HCT116 (cell line): ENCODE results near the gene RINL. TPM values are rescaled to one million over a fixed set of nuclear protein-coding genes. Genes with fewer than 3 reads are reported as not detected.
"Not testable (repeated sequence)": the region's sequence is repeated elsewhere in the genome, so short reads cannot be mapped to it uniquely, and the experiment has no call there.

ENCODE experiments used
- ATAC-seq: fragments of 200-7000 bp; cut with Tn5 transposase; 2 replicates; pipeline ENCODE4 v1.9.1; 2020; ENCODE audit warnings: mild to moderate bottlenecking, moderate library complexity
- BruUV-seq: library from RNA; stranded (reverse); fragments of 400-500 nt; replicated peaks from 2 replicates; lab custom pipeline; 2021; lab: Mats Ljungman, UMichigan
- CTCF ChIA-PET: fragments of 300-600 bp; sonication (Branson Sonifier 250); formaldehyde crosslinking; loops from one replicate; lab custom pipeline; 2021; ENCODE audit warnings: antibody characterized with exemption; lab: Charles Lee
- POLR2A ChIA-PET: fragments of 300-600, 350-600 bp; sonication (Branson Sonifier 250); formaldehyde crosslinking; loops from one replicate; lab custom pipeline; 2021; ENCODE audit warnings: antibody characterized with exemption; lab: Charles Lee
- RAD21 ChIA-PET, 2 experiments: fragments of 300-600 bp; sonication (Branson Sonifier 250); formaldehyde crosslinking; loops; one replicate each; lab custom pipeline; 2023; ENCODE audit warnings: low total read pairs in 2 of 2; ENCODE audit not compliant: uncharacterized antibody in 2 of 2, unreplicated experiment in 2 of 2, low non-redundant PET in 1 of 2; lab: Charles Lee
- DNase-seq: peaks from one replicate; pipeline ENCODE4 v3.0.0-alpha.2; 2010; ENCODE audit warnings: low read depth, low spot score
- H2AFZ ChIP-seq: fragments of 200-600 bp; shearing (Covaris generic), sonication (generic); 2 replicates; pipeline ENCODE4 v1.6.1; 2017; ENCODE audit warnings: low read depth, mixed run types, mixed read lengths, antibody characterized with exemption, low read length; ENCODE audit not compliant: poor library complexity, severe bottlenecking
- H3K27ac ChIP-seq: 2 replicates; pipeline ENCODE4 v1.5.1; 2012; ENCODE audit warnings: low read depth, low read length
- H3K27me3 ChIP-seq: fragments of 200-600 bp; sonication (generic); 2 replicates; pipeline ENCODE4 v1.6.1; 2016; ENCODE audit warnings: mixed run types, low read length, mixed read lengths; ENCODE audit not compliant: insufficient read depth
- H3K36me3 ChIP-seq, 2 experiments: fragments of 200-500 bp in 1 of 2; fragments of 200-600 bp in 1 of 2; sonication (Bioruptor generic) in 1 of 2; sonication (generic) in 1 of 2; 2 replicates each; pipeline versions ENCODE4 v1.5.1 to v1.6.1; 2014 to 2016; ENCODE audit warnings: low read length in 2 of 2, inconsistent platforms in 1 of 2, mixed read lengths in 1 of 2, mixed run types in 1 of 2; ENCODE audit not compliant: insufficient read depth in 2 of 2, control insufficient read depth in 1 of 2
- H3K4me1 ChIP-seq, 2 experiments: fragments of 200-600 bp in 1 of 2; sonication (generic) in 1 of 2; 2 replicates each; pipeline versions ENCODE4 v1.5.1 to v1.6.1; 2012 to 2017; ENCODE audit warnings: low read length in 2 of 2, inconsistent platforms in 1 of 2, mild to moderate bottlenecking in 1 of 2, mixed read lengths in 1 of 2, mixed run types in 1 of 2, moderate library complexity in 1 of 2; ENCODE audit not compliant: insufficient read depth in 2 of 2, control insufficient read depth in 1 of 2
- H3K4me2 ChIP-seq: fragments of 200-600 bp; sonication (generic); 2 replicates; pipeline ENCODE4 v1.6.1; 2017; ENCODE audit warnings: mixed run types, low read length, mixed read lengths
- H3K4me3 ChIP-seq, 2 experiments: fragments of 200-600 bp in 1 of 2; sonication (generic) in 1 of 2; replicated peaks in 1 of 2; 2 replicates each; pipeline ENCODE4 v1.5.1; 2011 to 2016; ENCODE audit warnings: low read length in 2 of 2, control low read depth in 1 of 2, low read depth in 1 of 2, mild to moderate bottlenecking in 1 of 2, mixed read lengths in 1 of 2, mixed run types in 1 of 2
- H3K79me2 ChIP-seq: fragments of 200-600 bp; sonication (generic); 2 replicates; pipeline ENCODE4 v1.6.1; 2017; ENCODE audit warnings: mild to moderate bottlenecking, mixed run types, low read length, moderate library complexity, mixed read lengths; ENCODE audit not compliant: insufficient read depth
- H3K9ac ChIP-seq: fragments of 200-600 bp; sonication (generic); 2 replicates; pipeline ENCODE4 v1.6.1; 2016; ENCODE audit warnings: low read length, mixed read lengths
- H3K9me2 ChIP-seq: fragments of 200-600 bp; sonication (generic), shearing (Covaris generic); 2 replicates; pipeline ENCODE4 v1.6.1; 2017; ENCODE audit warnings: mixed run types, mild to moderate bottlenecking, moderate library complexity; ENCODE audit not compliant: insufficient read depth
- H3K9me3 ChIP-seq, 2 experiments: fragments of 200-500 bp in 1 of 2; fragments of 200-600 bp in 1 of 2; sonication (Bioruptor generic) in 1 of 2; sonication (generic) in 1 of 2; 2 replicates each; pipeline ENCODE4 v1.6.1; 2014 to 2017; ENCODE audit warnings: low read length in 2 of 2, mixed read lengths in 2 of 2, inconsistent platforms in 1 of 2, low read depth in 1 of 2, mild to moderate bottlenecking in 1 of 2, mixed run types in 1 of 2, moderate library complexity in 1 of 2; ENCODE audit not compliant: control insufficient read depth in 1 of 2, insufficient read depth in 1 of 2
- H4K20me1 ChIP-seq: fragments of 200-600 bp; sonication (generic), shearing (Covaris generic); 2 replicates; pipeline ENCODE4 v1.6.1; 2017; ENCODE audit warnings: mixed run types, mild to moderate bottlenecking, moderate library complexity; ENCODE audit not compliant: insufficient read depth
- CBX3 ChIP-seq: IDR thresholded peaks from 2 replicates; pipeline ENCODE4 v1.6.1; 2012; ENCODE audit warnings: low read depth
- CEBPB ChIP-seq: IDR thresholded peaks from 2 replicates; pipeline ENCODE4 v1.6.1; 2012; ENCODE audit warnings: low read depth
- SP1 ChIP-seq: IDR thresholded peaks from 2 replicates; pipeline ENCODE4 v1.6.1; 2012; ENCODE audit warnings: low read depth
- intact Hi-C: fragments of 100-400 bp; cut with micrococcal nuclease; formaldehyde crosslinking; loops from 2 replicates; pipeline ENCODE4 v1.10.0; 2022
- total RNA-seq: library from RNA; stranded (reverse); gene quantifications from one replicate; pipeline ENCODE4 v1.2.1, GENCODE V29; 2021; ENCODE audit not compliant: unreplicated experiment
- TF ChIP-seq, protein P1 (sequence below), 3 experiments: fragments of 200-600 bp in 1 of 3; sonication (generic) in 1 of 3; IDR thresholded peaks in 2 of 3; conservative IDR thresholded peaks in 1 of 3; 2 replicates each; pipeline ENCODE4 v1.5.1; 2012 to 2017; ENCODE audit warnings: low read depth in 2 of 3, low read length in 2 of 3, antibody characterized with exemption in 1 of 3, borderline replicate concordance in 1 of 3, control low read depth in 1 of 3, mild to moderate bottlenecking in 1 of 3, mixed read lengths in 1 of 3, mixed run types in 1 of 3, moderate library complexity in 1 of 3; ENCODE audit not compliant: insufficient read depth in 1 of 3

RINL gene
- total RNA-seq, 1 experiment from 2014 or later: 28.6 TPM

DNA sequence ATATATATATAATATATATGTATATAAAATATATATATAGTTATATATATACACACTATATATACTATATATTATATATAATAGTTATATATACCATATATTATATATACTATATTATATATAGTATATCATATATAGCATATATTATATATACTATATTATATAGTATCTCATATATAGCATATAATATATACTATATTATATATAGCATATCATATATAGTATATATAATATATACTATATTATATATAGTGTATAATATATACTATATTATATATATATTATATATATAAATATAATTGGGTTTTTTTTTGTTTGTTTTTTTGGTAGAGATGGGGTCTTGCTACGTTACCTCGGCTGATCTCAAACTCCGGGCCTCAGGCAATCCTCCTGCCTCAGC is 16.7 kb downstream of the RINL start:
- ChIA-PET POLR2A (interaction anchor here (0.9 to 1.4 kb wide), 2 partner anchors 9 to 12 kb away, joined by 3 to 6 read pairs; no protein-coding TSS in a partner anchor), RAD21 (no interaction called here), CTCF (no interaction called here)
- ATAC-seq: no peak
- Histone ChIP-seq H3K27me3 (no peaks in the 10 kb centered on the region), H3K9ac (no peak overlapping the region), H3K4me1 (peaks cover 3 to 20% of the 10 kb centered on the region in 2 experiments; a peak in 3 of 4 replicates), H3K4me2 (no peak overlapping the region), H4K20me1 (no peaks in the 10 kb centered on the region), H2AFZ (no peak overlapping the region), H3K4me3 (no peak overlapping the region), H3K9me2 (no peaks in the 10 kb centered on the region), H3K27ac (no peak overlapping the region), H3K9me3 (no peaks in the 10 kb centered on the region), H3K36me3 (no peaks in the 10 kb centered on the region), H3K79me2 (no peaks in the 10 kb centered on the region)
- intact Hi-C loops: no loop called here
- no peak for DNase-seq
- no TSS peak for BruUV-seq
- TF ChIP-seq CBX3 (no peak), SP1 (no peak), CEBPB (no peak)
- TF ChIP-seq, protein P1, sequence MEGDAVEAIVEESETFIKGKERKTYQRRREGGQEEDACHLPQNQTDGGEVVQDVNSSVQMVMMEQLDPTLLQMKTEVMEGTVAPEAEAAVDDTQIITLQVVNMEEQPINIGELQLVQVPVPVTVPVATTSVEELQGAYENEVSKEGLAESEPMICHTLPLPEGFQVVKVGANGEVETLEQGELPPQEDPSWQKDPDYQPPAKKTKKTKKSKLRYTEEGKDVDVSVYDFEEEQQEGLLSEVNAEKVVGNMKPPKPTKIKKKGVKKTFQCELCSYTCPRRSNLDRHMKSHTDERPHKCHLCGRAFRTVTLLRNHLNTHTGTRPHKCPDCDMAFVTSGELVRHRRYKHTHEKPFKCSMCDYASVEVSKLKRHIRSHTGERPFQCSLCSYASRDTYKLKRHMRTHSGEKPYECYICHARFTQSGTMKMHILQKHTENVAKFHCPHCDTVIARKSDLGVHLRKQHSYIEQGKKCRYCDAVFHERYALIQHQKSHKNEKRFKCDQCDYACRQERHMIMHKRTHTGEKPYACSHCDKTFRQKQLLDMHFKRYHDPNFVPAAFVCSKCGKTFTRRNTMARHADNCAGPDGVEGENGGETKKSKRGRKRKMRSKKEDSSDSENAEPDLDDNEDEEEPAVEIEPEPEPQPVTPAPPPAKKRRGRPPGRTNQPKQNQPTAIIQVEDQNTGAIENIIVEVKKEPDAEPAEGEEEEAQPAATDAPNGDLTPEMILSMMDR (IDR thresholded peaks at IDR 0.05 in 2 of 3, conservative IDR thresholded peaks at IDR 0.05 in 1 of 3; ENCODE audit: borderline replicate concordance in 1 of 3, insufficient read depth in 1 of 3, low read depth in 2 of 3, low read length in 2 of 3): no peak

DNA sequence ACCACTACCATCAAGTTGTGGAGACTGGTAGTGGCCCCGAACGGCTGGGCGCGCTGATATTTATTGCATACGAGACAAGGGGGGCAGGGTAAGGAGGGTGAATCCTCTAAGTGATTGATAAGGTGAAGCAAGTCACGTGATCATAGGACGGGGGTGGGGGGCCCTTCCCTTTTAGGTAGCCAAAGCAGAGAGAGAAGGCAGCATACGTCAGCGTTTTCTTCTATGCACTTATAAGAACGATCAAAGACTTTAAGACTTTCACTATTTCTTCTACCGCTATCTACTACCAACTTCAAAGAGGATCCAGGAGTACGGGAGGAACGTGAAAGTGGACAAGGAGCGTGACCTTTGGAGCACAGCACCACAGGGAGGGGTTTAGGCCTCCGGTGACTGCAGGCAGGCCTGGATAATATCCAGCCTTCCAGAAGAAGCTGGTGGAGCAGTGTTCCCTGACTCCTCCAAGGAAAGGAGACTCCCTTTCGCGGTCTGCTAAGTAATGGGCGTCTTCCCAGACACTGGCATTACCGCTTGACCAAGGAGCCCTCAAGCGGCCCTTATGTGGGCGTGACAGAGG is 18.4 kb downstream of the RINL start:
- H3K9me3 ChIP-seq, DNase-seq, ATAC-seq, CTCF ChIA-PET, H3K9me2 ChIP-seq, H3K4me2 ChIP-seq, intact Hi-C loops, RAD21 ChIA-PET, BruUV-seq, H3K4me1 ChIP-seq, H3K36me3 ChIP-seq, H4K20me1 ChIP-seq, H3K27me3 ChIP-seq, H3K27ac ChIP-seq, H2AFZ ChIP-seq, H3K9ac ChIP-seq, H3K4me3 ChIP-seq, POLR2A ChIA-PET, H3K79me2 ChIP-seq: not testable (repeated sequence)
